SK-N-MC (cell line): ENCODE data around the gene ACO2.

Experiments used
- DNase-seq: peaks from one replicate; pipeline ENCODE4 v3.0.0-alpha.2; 2011; ENCODE audit warnings: low read depth, low spot score
- H3K27ac ChIP-seq: fragments of 200-600 bp; sonication (generic); 2 replicates; pipeline ENCODE4 v1.5.1; 2016; ENCODE audit warnings: mixed run types
- H3K36me3 ChIP-seq: fragments of 200-600 bp; sonication (generic); 2 replicates; pipeline ENCODE4 v1.6.1; 2017; ENCODE audit warnings: antibody characterized with exemption, low read length, mixed read lengths; ENCODE audit not compliant: insufficient read depth
- H3K4me3 ChIP-seq: fragments of 200-600 bp; sonication (generic); 2 replicates; pipeline ENCODE4 v1.5.1; 2016
- H3K9ac ChIP-seq: fragments of 200-600 bp; sonication (generic); 2 replicates; pipeline ENCODE4 v1.8.0; 2017; ENCODE audit warnings: mixed run types, mixed read lengths; ENCODE audit not compliant: insufficient read length
- H3K9me3 ChIP-seq: fragments of 200-600 bp; sonication (generic); 2 replicates; pipeline ENCODE4 v1.6.1; 2017; ENCODE audit warnings: low read depth, mild to moderate bottlenecking, antibody characterized with exemption, low read length, moderate library complexity, mixed read lengths
- EZH2 ChIP-seq: fragments of 200-600 bp; sonication (generic); IDR thresholded peaks from one replicate; pipeline ENCODE4 v1.6.1; 2017; ENCODE audit warnings: antibody characterized with exemption
- FOXP2 ChIP-seq: optimal IDR thresholded peaks from 2 replicates; pipeline ENCODE3; 2011; ENCODE audit warnings: mild to moderate bottlenecking, moderate library complexity; ENCODE audit not compliant: insufficient read depth; ENCODE audit errors: extremely low read length, control extremely low read depth
- POLR2AphosphoS5 ChIP-seq: IDR thresholded peaks from 2 replicates; pipeline ENCODE4 v1.6.1; 2012; ENCODE audit warnings: mild to moderate bottlenecking, low read depth, low read length, borderline replicate concordance

ACO2 gene

DNA sequence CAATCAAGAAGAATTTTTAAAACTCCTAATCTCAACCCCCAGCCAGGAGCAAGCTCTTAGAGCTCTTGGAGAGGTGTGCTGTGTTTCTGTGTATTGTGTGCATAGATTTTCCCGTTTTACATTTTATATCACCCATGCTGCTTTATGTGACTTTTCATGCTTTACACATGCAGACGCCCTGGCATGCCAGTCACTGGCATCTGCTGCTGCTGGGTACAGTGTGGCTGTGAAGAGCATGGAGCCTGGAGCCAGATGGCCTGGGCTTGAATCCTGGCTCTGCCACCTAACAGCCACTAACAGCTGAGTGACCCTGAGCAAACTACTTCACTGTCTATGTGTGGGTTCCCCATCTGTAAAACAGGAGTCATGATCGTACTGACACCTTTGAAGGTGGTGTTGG, 52.2 kb downstream of the ACO2 start:
- Histone ChIP-seq H3K4me3 (no peak overlapping the region), H3K9me3 (no peaks in the 10 kb centered on the region), H3K36me3 (peaks cover 30% of the 10 kb centered on the region), H3K27ac (0 out of 2 replicates have a peak overlapping the region, but pooled peaks have one; percentile 46), H3K9ac (no peak overlapping the region)
- TF ChIP-seq EZH2 (no peak), POLR2AphosphoS5 (no peak), FOXP2 (no peak)
- no peak for DNase-seq

DNA sequence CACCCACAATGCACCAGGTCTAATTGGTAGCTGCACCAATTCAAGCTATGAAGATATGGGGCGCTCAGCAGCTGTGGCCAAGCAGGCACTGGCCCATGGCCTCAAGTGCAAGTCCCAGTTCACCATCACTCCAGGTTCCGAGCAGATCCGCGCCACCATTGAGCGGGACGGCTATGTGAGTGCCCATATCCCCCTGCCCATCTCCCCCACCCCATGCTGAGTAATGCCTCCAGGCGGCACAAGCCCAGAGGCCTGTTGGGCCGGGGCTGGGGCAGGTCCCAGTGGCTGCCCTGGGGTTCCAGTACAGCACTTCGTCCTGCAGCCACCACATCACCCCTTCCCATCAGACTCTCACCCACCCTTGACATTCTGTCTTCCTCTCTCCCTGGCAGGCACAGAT, 53.9 kb downstream of the ACO2 start:
- H3K27ac ChIP-seq = 0 out of 2 replicates have a peak overlapping the region, but pooled peaks have one; percentile 64
- H3K4me3 ChIP-seq = no peak overlapping the region
- no peak overlapping the region for H3K9ac ChIP-seq
- peaks cover 39% of the 10 kb centered on the region for H3K36me3 ChIP-seq
- DNase-seq = no peak
- TF ChIP-seq POLR2AphosphoS5 (no peak), EZH2 (no peak), FOXP2 (no peak)
- H3K9me3 ChIP-seq = no peaks in the 10 kb centered on the region

DNA sequence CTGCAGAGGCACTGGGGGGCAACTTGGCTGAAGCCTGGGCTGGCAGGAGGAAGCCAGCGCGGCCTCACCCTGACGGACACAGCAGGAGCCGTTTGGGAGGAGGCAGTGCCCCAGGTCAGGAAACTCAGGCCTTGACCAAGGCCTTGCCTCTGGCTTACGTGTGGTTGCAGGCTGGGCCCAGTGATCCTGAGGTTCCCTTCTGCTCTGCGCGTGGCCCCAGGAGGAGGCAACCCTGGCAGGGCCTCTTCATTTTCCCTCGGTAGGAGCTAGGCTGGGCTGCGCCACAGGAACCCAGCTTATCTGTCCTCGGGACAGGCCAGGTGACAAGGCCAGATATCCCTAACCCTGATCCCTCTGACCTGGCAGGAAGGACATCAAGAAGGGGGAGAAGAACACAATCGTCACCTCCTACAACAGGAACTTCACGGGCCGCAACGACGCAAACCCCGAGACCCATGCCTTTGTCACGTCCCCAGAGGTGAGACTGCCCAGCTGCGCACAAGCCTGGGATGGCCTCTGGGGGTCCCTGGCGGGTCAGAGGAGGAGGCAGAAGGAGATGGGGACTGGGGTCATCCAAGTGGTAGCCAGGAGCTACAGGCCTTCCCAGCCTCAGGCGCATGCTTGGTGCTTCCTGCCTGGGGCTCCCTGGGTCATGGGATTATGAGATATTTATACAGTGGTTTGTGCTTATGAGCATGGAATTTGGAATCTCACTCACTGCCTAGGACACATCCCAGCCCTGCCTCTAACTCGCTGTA, 54.7 kb downstream of the ACO2 start:
- H3K4me3 ChIP-seq = no peak overlapping the region
- no peaks in the 10 kb centered on the region for H3K9me3 ChIP-seq
- TF ChIP-seq FOXP2 (no peak), EZH2 (no peak), POLR2AphosphoS5 (no peak; the same call in 1 of the 2 replicates)
- DNase-seq = no peak
- peak overlapping the region; percentile 64 for H3K27ac ChIP-seq
- H3K36me3 ChIP-seq = peaks cover 43% of the 10 kb centered on the region
- no peak overlapping the region for H3K9ac ChIP-seq

DNA sequence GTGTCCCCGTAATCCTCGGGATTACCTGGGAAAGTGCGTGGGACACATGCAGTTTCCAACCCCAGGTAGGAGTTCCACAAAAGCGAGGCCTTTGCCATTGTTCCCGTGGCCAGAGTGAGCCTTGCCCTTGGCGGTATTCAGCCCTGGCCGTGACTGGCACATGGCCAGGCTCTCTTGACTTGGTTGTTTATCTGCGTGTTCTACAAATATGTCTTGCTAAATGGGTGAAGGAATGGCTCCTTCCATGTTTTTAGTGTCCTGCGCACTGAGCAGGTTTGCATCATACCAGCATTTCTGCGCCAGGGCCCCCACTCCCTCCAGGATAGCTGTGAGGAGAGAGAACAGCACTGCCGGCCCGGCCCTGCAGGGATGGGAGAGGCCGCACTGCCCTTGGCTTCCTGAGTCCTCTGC, 55.3 kb downstream of the ACO2 start:
- Histone ChIP-seq H3K36me3 (peaks cover 49% of the 10 kb centered on the region), H3K27ac (peak overlapping the region; percentile 64), H3K9me3 (no peaks in the 10 kb centered on the region), H3K4me3 (no peak overlapping the region), H3K9ac (no peak overlapping the region)
- TF ChIP-seq FOXP2 (no peak), EZH2 (no peak), POLR2AphosphoS5 (peak; percentile 11; the same call in 1 of the 2 replicates)
- no peak for DNase-seq

DNA sequence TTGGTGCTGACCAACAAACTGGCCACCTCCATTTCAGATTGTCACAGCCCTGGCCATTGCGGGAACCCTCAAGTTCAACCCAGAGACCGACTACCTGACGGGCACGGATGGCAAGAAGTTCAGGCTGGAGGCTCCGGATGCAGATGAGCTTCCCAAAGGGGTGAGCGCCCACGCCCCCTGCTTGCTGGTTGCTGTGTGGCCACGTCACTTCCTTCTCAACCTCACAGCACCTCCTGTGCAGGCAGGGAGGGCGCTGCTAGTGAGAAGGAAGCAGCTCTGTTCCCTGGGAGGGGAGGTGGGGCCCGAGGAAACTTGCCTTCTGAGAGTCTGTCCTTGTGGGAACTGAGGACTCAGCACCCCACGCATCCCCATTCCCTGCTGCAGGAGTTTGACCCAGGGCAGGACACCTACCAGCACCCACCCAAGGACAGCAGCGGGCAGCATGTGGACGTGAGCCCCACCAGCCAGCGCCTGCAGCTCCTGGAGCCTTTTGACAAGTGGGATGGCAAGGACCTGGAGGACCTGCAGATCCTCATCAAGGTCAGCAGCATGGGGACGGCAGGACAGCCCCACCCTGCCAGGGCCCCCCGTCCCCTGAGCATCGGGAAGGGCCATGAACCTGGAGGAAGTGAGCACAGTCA, 56.0 kb downstream of the ACO2 start:
- no peak overlapping the region for H3K9ac ChIP-seq
- H3K4me3 ChIP-seq = no peak overlapping the region
- H3K9me3 ChIP-seq = no peaks in the 10 kb centered on the region
- TF ChIP-seq POLR2AphosphoS5 (peak; percentile 7; the same call in 1 of the 2 replicates), FOXP2 (no peak)
- no peak for DNase-seq
- peaks cover 51% of the 10 kb centered on the region for H3K36me3 ChIP-seq
- peak overlapping the region; percentile 64; the same call in 1 of the 2 replicates for H3K27ac ChIP-seq

DNA sequence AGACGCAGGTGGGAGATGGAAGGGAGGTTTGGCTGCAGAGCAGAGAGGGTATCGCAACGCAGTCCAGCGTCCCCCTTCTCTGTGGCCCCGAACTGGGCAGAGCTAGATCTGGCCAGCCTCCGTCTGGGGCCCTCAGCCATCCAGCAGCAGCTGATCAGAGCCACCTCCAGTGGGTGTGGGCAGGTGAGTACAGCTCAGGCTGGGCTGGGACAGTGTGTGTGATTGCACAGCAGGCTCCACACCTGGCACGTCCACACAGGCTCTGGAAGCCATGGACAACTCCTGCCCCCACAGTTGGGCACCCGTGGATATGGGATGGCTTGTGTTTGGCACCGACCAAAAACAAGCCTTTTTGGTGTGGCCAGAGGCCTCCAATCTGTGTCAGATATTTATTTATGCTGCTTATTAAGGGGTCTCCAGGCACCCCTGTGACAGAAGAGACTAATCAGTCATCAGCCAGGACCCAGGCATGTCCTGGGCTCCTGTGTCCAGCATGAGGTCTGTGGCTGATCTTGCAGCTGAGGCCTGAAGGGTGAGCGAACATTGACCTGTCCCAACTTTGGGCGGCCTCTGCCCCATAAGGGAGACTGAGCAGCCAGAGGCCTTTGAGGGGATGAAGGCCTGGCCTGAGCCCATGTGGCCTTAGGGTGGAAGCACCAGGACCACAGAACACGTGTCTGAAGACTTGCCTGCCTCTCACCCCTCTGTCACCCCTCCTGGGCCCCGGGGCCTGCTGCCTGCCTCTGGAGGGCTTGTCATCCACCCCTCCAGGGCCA, 56.7 kb downstream of the ACO2 start:
- Histone ChIP-seq H3K4me3 (no peak overlapping the region), H3K9me3 (no peaks in the 10 kb centered on the region), H3K36me3 (peaks cover 53% of the 10 kb centered on the region), H3K9ac (no peak overlapping the region), H3K27ac (peak overlapping the region; percentile 60; the same call in 1 of the 2 replicates)
- DNase-seq = no peak
- no peak for TF ChIP-seq FOXP2
- no peak for TF ChIP-seq POLR2AphosphoS5
- no peak for TF ChIP-seq EZH2

DNA sequence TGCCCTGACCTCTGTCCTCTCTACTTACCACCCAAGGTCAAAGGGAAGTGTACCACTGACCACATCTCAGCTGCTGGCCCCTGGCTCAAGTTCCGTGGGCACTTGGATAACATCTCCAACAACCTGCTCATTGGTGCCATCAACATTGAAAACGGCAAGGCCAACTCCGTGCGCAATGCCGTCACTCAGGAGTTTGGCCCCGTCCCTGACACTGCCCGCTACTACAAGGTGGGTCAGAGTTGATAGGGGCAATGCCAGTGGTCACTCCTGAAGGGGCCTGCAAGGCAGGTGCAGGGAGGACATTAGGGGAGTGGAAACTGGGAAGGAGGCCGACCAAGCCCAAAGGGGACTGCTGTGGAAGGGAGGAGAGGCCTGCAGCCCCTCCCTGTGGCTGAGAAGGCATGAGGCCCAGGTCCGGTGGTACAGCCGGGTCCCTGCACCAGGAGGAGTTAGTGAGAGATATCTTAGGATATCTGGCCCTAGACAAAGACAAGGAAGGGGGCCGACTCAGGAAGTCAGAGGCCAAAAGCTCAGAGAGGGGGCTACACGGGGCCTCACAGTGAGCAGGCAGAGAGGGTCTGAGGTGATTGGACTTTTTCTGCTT, 57.4 kb downstream of the ACO2 start:
- Histone ChIP-seq H3K9me3 (no peaks in the 10 kb centered on the region), H3K4me3 (no peak overlapping the region), H3K27ac (peak overlapping the region; percentile 60), H3K36me3 (peaks cover 60% of the 10 kb centered on the region), H3K9ac (no peak overlapping the region)
- no peak for DNase-seq
- TF ChIP-seq FOXP2 (no peak), POLR2AphosphoS5 (no peak; the same call in 1 of the 2 replicates), EZH2 (no peak)
